Hindlimb muscle (tissue), 1 donor: ENCODE measurements around the gene HS6ST1. TPM values are rescaled to one million over a fixed set of nuclear protein-coding genes. Genes with fewer than 3 reads are reported as not detected.
"Not testable (repeated sequence)": the region's sequence is repeated elsewhere in the genome, so short reads cannot be mapped to it uniquely, and the experiment has no call there.

Experiments
- DNase-seq: peaks from one replicate; pipeline ENCODE4 v3.0.0-alpha.2; 2013
- polyA plus RNA-seq: library from polyadenylated mRNA; unstranded; fragments of 120-200 nt; gene quantifications from one replicate; pipeline ENCODE4 v1.2.1, GENCODE V29; 2013; ENCODE audit not compliant: insufficient read length

Gene HS6ST1
- polyA plus RNA-seq, 1 donor = 26.8 TPM

DNA sequence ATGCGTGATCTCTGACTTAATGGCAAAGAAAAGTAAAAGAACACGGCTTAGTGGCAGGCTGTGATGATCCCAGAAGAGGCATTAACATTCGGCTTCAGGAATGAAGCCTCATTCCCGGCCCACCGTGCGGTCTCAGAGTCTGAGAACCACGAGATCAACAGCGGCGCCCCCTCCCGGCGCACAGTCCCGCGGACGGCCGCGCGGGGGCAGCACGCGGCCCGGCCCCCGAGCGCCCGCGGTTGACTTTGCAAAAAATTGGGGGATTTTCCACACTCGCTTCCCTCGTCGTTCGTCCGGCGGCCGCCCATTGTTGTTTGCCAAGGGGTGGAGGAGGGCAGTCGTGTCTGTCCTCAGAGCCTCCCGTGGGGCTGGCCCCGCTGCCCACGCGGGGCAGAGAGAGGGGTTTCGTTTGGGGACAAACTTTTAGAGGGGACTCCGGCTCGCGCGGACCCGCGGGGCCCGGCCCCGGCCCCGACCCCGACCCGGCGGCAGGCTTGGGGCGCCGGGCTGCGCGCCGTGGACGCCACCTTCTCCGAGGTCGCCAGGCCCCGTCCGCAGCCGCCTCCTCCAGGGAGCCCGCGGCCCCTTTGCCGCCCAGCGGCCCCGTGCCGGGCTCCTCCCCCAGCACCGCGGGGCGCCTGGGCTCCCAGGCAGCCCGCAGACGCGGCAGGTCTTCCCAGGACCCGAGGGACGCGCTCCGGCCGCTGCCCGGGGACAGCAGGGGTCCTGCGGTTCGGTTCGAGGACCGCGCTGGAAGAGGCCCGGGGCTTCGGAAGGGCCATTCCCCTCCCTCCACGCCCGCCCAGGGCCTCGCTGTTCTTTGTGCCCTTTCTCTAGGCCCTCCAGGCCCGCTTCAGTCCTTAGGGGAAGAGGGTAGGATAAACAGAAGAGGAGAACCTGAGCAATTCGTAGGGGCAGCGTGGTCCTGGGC lies 3.4 kb upstream of the HS6ST1 start:
- peak; percentile 94 for DNase-seq

DNA sequence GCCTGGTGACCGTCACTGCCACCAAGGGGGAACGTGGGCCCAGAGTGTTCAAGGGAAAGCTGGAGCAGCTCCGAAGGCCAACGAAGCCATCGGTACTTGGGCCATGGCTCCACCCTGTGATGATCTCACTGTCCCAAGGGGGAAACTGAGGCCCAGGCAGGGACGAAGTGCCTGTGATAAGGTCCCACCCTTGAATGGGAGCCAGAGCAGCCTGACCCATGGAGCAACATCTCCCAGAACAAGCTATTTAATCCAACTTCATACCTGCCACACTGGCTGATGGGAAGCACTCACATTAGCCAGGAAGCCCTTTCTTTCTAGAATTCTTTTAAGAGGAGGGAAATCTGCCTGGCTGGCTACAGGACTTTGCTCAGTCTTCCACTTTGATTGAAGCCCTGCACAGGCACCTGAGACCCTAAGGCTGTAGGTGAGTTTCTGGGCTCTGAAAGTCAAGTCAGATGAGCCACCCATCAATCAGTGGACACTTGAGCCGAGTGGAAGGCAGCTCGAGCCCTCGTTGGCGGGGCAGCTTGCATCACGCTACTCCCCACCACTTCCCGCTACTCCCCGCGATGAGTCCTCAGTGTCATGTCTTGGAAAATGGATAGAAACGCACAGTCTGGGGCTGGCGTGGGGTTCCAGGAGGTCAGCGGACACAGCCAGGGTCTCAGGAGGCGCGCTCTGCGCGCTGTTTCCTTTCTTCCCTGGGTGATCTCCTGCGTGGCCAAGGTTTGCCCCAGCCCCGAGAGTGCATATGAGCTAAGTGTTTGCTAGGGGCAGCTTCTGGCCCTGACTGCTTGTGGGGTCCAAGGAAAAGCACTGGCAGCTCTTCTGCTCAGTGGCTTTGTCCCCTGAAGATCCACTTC lies 2.5 kb upstream of the HS6ST1 start:
- DNase-seq = no peak

GRCh38 chr2:128320192-128320905 lies 1.7 kb upstream of the HS6ST1 start:
- no peak for DNase-seq

DNA sequence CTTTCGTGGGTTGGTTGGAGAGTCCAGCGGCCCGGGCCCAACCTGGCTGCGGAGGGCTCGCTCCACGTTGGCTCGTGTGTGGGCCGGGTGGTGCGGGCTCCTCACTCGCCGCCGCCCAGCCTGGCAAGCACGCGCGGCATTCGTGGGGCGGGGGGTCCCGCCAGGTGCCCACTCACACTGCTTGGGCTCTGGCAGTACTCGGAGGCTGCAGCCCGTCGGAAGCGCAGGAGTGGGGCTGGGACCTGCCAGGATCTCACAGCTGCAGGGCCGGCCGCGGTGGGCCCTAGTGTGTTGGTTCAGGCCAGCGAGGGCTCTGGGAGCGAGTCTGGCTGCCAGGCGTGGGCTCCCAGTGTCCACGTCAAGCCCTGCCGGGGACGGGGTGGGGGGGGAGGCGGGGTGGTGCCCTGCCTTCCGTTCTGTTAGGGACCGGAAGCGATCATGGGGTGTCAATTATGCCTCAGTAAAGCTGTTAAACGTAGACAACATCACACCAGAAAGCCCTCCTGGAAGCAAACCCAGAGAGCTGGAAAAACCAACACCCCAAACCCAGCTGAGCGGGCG lies 1.0 kb upstream of the HS6ST1 start:
- no peak for DNase-seq

DNA sequence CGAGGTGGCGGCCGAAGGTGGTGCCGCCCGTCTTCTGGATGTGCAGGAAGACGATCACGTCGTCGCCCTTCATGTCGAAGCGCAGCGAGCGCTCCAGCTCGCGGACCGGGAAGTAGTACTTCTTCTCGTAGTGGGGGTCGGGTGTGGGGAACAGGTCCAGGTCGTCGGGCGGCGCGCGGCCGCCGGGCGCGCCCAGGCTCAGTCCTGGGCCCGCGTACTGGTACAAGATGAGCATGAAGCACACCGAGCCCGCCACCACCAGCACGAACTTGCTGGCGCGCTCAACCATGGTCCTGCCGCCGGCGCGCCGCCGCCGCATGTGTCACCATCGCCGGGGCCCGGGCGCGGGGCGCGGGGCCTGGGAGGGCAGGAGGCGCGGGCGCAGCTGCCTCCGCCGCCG lies 423 bp downstream of the HS6ST1 start:
- DNase-seq = not testable (repeated sequence)

GRCh38 chr2:128317899-128318225 lies 806 bp downstream of the HS6ST1 start:
- not testable (repeated sequence) for DNase-seq

DNA sequence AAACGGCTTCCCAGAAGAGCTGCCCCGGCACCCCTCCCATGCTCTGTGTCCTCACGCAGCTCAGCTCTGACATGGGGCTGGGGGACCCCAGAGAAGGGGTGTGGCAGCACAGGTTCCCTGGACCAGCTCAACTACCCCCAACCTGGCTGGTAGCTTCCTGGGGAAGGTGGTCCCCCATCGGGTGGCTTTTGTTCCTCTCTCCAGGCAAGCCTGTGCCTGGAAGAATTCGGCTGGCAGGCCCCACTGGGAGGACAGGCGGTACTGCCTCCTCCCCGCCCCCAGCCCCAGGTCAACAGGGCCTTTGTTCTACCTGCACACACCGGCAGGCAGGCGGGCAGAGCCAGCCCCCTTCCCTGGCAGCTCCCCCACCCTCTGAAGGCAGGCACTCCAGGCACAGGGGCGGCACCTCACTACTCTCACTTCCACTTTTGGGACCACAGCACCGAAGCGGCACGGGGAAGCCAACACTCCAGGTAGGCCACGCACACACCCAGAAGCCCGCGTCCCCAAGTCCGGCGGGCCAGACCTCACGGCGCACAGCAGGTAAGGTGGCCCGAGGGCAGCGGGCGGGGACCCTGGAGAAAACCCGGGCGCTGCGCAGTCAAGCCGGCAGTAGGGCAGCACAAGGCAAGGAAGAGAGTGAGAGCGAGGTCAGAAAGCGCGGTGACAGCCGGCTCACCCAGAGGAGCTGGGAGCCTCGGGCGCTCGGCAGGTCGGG lies 1.3 kb downstream of the HS6ST1 start:
- no peak for DNase-seq

DNA sequence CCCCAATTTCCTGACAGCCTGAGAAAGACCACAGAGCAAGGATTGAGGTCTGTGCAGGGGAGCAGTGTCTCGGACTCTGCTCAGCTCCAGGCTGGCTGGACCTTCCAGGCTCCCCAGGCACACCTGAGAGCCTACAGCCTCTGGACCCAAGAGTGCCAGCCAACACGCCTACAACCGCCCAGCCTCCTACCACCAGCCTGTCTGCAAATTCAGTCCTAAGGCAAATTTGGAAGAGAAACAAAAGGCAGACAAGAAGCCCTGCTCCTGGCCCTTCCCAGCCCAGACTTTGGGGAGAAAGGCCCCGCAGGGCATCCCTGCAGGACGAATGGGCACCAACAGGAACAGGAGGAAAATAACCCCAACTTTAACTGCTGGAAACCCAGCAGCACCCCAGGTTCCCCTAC lies 1.9 kb downstream of the HS6ST1 start:
- DNase-seq = no peak

- no peak for DNase-seq
Observed at GRCh38 chr2:128315829-128316776, 2.6 kb downstream of the HS6ST1 start.

- no peak for DNase-seq
Observed at GRCh38 chr2:128315122-128315828, 3.4 kb downstream of the HS6ST1 start.

- DNase-seq = no peak
Observed at GRCh38 chr2:128314348-128315121, 4.1 kb downstream of the HS6ST1 start.

- no peak for DNase-seq
Observed at GRCh38 chr2:128313931-128314347, 4.7 kb downstream of the HS6ST1 start.

GRCh38 chr2:128313091-128313836 lies 5.4 kb downstream of the HS6ST1 start:
- DNase-seq = no peak

DNA sequence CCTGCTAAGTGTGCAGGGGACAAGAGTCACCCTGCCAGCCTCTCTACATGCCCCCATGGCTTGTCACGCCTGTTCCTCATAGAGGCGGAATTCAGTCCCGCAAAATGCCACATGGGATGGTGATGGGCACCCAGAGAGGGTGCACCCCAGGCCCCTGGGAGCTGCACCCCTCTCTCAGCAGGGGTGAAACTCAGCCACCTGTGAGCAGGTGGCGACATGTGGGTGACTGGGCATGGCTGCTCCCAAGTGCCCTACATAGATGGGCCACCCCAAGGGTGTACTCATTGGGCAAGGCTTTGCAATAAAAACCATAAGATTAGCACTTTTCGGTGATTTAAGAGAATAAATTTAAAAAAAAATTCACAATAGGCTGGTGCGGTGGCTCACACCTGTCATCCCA lies 6.3 kb downstream of the HS6ST1 start:
- no peak for DNase-seq

- no peak for DNase-seq
Observed at GRCh38 chr2:128311755-128312341, 6.8 kb downstream of the HS6ST1 start.

DNA sequence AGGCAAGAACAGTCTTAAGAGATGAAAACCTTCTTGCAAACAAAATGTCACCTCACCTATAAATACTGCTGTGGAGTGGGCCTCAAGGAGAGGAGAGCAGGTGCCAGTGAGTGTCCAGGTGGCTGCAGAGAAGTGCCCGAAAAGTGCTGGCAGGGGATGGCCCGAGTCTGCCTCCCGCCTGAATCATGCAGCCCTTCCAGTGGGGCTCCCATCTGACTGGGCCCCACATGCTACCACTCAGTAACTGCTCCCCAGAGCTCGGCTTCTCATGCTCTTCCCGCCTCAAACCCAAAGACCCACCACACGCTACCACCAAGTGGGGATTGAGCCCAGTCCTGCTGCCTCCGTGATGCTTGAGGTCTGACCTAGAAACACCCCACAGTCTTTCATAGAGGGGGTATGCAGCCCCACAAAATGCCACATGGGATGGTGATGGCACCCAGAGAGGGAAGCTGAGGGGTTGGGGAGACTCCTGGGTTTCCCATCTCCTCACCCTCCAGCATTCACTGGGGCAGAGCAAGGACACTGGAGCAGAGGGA lies 7.4 kb downstream of the HS6ST1 start:
- no peak for DNase-seq

GRCh38 chr2:128310761-128311160 lies 7.9 kb downstream of the HS6ST1 start:
- no peak for DNase-seq
